Sigmoid colon (tissue), 3 donors: ENCODE data around the gene TCERG1.

Experiments
- CTCF ChIP-seq, 4 experiments: fragments of 450-650 bp in 3 of 4; fragments of 200-600 bp in 1 of 4; IDR thresholded peaks; one replicate each; pipeline ENCODE4 v1.5.1; 2016 to 2019; ENCODE audit warnings: antibody characterized with exemption in 4 of 4, mild to moderate bottlenecking in 3 of 4, moderate library complexity in 2 of 4
- POLR2A ChIP-seq, 2 donors: fragments of 450-650 bp; IDR thresholded peaks; one replicate each; pipeline ENCODE4 v1.6.1; 2016; ENCODE audit warnings: antibody characterized with exemption in 2 of 2, mild to moderate bottlenecking in 2 of 2, moderate library complexity in 2 of 2

- no peak for TF ChIP-seq CTCF (IDR thresholded peaks at IDR 0.05)
- no peak for TF ChIP-seq POLR2A (IDR thresholded peaks at IDR 0.05)
These were observed 86.7 kb downstream of the TCERG1 start for GRCh38 chr5:146533882-146534281.
